KMS-11 (cell line): ENCODE results near the gene STAC2.

Source experiments
- H2AFZ ChIP-seq: fragments of 200-600 bp; sonication (generic); 2 replicates; pipeline ENCODE4 v1.6.1; 2016; ENCODE audit warnings: antibody characterized with exemption, mixed run types, low read depth
- H3K27ac ChIP-seq: fragments of 200-600 bp; sonication (generic); 2 replicates; pipeline ENCODE4 v1.6.1; 2016; ENCODE audit warnings: mild to moderate bottlenecking, mixed run types
- H3K27me3 ChIP-seq: fragments of 200-600 bp; sonication (generic); 2 replicates; pipeline ENCODE4 v1.6.1; 2017; ENCODE audit warnings: mild to moderate bottlenecking, low read depth, mixed run types, moderate library complexity; ENCODE audit not compliant: insufficient read depth
- H3K36me3 ChIP-seq: fragments of 200-600 bp; sonication (generic); 2 replicates; pipeline ENCODE4 v1.6.1; 2017; ENCODE audit warnings: mild to moderate bottlenecking, mixed run types; ENCODE audit not compliant: insufficient read depth
- H3K4me1 ChIP-seq: fragments of 200-600 bp; sonication (generic); 2 replicates; pipeline ENCODE4 v1.6.1; 2016; ENCODE audit warnings: mild to moderate bottlenecking, low read depth, mixed run types; ENCODE audit not compliant: poor library complexity, severe bottlenecking
- H3K4me2 ChIP-seq: fragments of 200-600 bp; sonication (generic); 2 replicates; pipeline ENCODE4 v1.7.0; 2016; ENCODE audit warnings: mild to moderate bottlenecking, mixed run types
- H3K4me3 ChIP-seq: fragments of 200-600 bp; sonication (generic); IDR thresholded peaks from 2 replicates; pipeline ENCODE4 v1.6.1; 2017; ENCODE audit warnings: low read depth, low read length, mixed read lengths; ENCODE audit not compliant: insufficient read depth
- H3K79me2 ChIP-seq: fragments of 200-600 bp; sonication (generic); 2 replicates; pipeline ENCODE4 v1.6.1; 2016; ENCODE audit warnings: low read depth, mixed run types; ENCODE audit not compliant: insufficient read depth
- H3K9ac ChIP-seq: fragments of 200-600 bp; sonication (generic); 2 replicates; pipeline ENCODE4 v1.6.1; 2016; ENCODE audit warnings: mild to moderate bottlenecking, mixed run types
- H4K20me1 ChIP-seq: fragments of 200-600 bp; sonication (generic); 2 replicates; pipeline ENCODE4 v1.6.1; 2016; ENCODE audit warnings: mild to moderate bottlenecking, mixed run types; ENCODE audit not compliant: insufficient read depth
- TF ChIP-seq, protein P1 (sequence below): fragments of 200-600 bp; sonication (generic); conservative IDR thresholded peaks from 2 replicates; pipeline ENCODE4 v1.6.1; 2017; ENCODE audit warnings: low read depth, mild to moderate bottlenecking, antibody characterized with exemption, low read length, moderate library complexity, mixed read lengths

Gene STAC2

DNA sequence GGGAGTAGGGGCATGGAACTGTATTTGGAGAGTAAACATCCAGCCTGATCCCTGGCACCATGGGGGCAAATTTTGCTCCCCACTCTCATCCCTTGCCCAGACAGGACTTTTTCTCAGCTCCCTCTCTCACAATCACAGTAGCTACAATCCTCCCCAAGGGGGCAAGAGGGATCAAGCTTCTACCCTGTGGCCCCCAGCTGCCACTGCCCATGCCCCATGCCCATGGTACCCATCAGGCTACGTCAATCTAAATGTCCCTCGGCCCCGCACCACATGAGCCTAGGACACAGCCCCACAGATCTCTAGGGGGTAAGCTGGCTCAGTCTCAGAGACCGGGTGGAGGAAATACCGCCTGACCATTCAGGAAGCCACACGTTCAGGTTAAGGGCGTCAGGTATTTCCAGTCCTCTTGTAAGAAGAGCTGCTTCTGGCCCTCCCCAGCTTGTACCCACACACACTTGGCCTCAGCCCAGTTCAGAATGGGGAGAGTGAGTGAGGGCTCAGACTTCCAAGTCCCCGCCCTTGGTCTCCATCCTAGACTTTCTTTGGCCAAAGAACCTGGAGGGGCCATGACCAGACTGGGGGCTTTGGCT, 30.1 kb downstream of the STAC2 start:
- TF ChIP-seq, protein P1, sequence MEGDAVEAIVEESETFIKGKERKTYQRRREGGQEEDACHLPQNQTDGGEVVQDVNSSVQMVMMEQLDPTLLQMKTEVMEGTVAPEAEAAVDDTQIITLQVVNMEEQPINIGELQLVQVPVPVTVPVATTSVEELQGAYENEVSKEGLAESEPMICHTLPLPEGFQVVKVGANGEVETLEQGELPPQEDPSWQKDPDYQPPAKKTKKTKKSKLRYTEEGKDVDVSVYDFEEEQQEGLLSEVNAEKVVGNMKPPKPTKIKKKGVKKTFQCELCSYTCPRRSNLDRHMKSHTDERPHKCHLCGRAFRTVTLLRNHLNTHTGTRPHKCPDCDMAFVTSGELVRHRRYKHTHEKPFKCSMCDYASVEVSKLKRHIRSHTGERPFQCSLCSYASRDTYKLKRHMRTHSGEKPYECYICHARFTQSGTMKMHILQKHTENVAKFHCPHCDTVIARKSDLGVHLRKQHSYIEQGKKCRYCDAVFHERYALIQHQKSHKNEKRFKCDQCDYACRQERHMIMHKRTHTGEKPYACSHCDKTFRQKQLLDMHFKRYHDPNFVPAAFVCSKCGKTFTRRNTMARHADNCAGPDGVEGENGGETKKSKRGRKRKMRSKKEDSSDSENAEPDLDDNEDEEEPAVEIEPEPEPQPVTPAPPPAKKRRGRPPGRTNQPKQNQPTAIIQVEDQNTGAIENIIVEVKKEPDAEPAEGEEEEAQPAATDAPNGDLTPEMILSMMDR, result no peak

DNA sequence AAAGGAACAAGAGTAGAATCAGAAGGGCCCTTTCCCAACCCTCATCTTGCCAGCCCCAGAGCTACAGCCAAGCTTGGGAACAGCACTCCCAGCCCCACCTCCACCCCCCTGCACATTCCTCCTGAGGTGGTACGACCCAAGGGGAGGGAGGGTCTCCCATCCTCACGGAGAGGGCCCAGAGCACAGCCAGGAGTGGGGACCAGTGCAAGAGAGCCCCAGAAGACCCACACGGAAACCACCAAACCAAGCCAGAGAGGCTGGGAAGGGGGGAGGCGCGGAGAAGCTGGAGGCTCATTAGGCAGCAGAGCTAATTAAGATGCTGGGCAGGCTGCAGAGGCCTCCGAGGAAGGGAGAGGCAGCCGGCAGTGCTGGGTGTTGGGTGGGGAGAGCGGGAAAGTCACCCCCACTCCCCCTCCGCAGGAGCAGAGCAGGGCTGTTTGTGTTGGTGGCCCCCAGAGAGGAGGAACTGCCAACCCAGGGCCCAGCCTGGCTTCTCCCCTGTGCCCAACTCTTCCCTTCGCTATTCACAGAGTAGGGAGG, 30.7 kb downstream of the STAC2 start:
- H3K27me3 ChIP-seq, result no peaks in the 10 kb centered on the region
- no peaks in the 10 kb centered on the region for H3K36me3 ChIP-seq
- no peak overlapping the region for H3K27ac ChIP-seq
- H4K20me1 ChIP-seq, result no peaks in the 10 kb centered on the region
- TF ChIP-seq, protein P1, result no peak
- no peak overlapping the region for H3K4me3 ChIP-seq
- H2AFZ ChIP-seq, result no peak overlapping the region
- peak overlapping the region; percentile 97; the same call in 1 of the 2 replicates for H3K4me2 ChIP-seq
- H3K79me2 ChIP-seq, result peaks cover 4% of the 10 kb centered on the region; the same call in 1 of the 2 replicates
- H3K9ac ChIP-seq, result no peak overlapping the region
- peaks cover 32% of the 10 kb centered on the region for H3K4me1 ChIP-seq

More for the DNA sequence above, 30.1 kb downstream of the STAC2 start:
- Histone ChIP-seq H3K27me3 (no peaks in the 10 kb centered on the region), H3K4me1 (peaks cover 32% of the 10 kb centered on the region), H3K9ac (peak overlapping the region; percentile 1; the same call in 1 of the 2 replicates), H3K27ac (peak overlapping the region; percentile 25; the same call in 1 of the 2 replicates), H4K20me1 (no peaks in the 10 kb centered on the region), H2AFZ (no peak overlapping the region), H3K4me2 (peak overlapping the region; percentile 97), H3K79me2 (peaks cover 10% of the 10 kb centered on the region), H3K36me3 (no peaks in the 10 kb centered on the region), H3K4me3 (no peak overlapping the region)

DNA sequence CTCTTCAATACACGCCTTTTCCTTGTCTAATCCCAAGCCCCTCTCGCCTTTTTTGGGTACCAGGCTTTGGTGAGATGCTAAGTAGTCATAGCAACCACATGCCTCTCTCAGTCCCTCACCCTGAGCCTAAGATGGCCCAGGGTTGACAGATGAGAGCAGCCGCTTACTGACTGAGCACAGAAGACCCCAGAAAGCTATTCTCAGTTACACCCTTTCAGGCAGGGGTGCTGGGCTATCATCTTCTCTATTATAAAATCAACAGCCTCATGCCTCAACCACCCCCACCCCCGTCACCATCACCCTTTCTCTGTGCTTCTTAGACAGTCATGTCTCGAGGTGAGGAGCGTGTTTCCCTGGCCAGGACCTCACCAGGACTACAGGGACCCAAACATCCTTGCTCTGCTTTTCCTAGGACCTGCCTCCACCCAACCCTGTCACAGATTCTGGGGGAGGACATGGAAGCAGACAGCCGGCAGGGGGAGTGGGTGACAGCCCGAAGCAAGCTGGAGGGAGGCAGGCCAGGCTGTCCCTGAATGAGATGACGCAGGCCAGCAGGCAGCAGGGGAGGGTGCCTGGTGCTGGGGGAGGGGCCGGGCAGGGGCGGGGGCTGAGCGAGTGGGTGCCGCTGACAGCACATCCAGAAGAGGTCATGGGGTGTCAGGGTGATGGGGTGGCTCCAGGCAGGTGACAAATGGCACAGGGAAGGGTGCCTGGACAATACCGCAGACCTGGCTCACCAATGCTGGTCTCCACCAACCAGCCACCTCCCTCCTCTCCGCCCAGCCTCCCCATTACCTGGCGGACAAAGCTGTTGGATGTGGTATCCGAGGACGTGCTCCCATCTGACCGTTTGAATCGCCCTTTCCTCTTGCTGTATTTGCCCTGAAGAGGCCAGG, 31.4 kb downstream of the STAC2 start:
- Histone ChIP-seq H3K9ac (no peak overlapping the region), H2AFZ (no peak overlapping the region), H3K4me2 (no peak overlapping the region), H3K27me3 (no peaks in the 10 kb centered on the region), H3K27ac (no peak overlapping the region), H3K4me3 (no peak overlapping the region), H3K4me1 (peaks cover 29% of the 10 kb centered on the region), H4K20me1 (no peaks in the 10 kb centered on the region), H3K79me2 (peaks cover 4% of the 10 kb centered on the region; the same call in 1 of the 2 replicates), H3K36me3 (no peaks in the 10 kb centered on the region)
- TF ChIP-seq, protein P1, result no peak

DNA sequence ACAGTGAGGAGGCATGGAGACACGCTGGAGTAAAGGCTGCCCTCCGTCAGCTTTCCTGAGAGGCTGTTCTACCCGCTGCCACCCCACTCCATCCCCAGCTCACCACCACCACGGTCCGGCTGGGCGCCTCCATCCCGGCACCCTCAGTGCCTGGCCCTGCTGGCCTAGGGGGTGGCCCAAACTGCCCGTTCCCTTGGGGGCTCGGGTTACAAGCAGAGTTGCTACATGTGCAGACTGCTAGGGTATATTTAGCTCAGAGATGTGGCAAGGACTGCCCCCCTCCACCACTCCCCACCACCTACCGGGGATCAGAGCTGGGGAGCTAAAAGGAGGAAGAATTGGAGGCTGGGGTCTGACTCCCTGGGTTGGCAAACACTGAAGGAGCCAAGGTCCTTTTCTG, 32.4 kb downstream of the STAC2 start:
- Histone ChIP-seq H4K20me1 (no peaks in the 10 kb centered on the region), H3K4me3 (no peak overlapping the region), H3K27ac (no peak overlapping the region), H3K27me3 (no peaks in the 10 kb centered on the region), H3K4me1 (peaks cover 25% of the 10 kb centered on the region), H3K4me2 (no peak overlapping the region), H3K79me2 (peaks cover 4% of the 10 kb centered on the region; the same call in 1 of the 2 replicates), H3K9ac (no peak overlapping the region), H2AFZ (no peak overlapping the region), H3K36me3 (no peaks in the 10 kb centered on the region)
- TF ChIP-seq, protein P1, result no peak
